ENCODE results near the gene SMIM24.

Gene SMIM24

GRCh38 chr19:3470500-3471128, 9.7 kb downstream of the SMIM24 start:
- ChIA-PET CTCF (interaction anchor here (0.8 to 2.5 kb wide), 19 partner anchors 9 to 210 kb away, joined by 3 to 20 read pairs (median 4); no protein-coding TSS in a partner anchor), POLR2A (interaction anchor here (0.7 kb wide), 1 partner anchor 9 kb away, joined by 3 read pairs; no protein-coding TSS in a partner anchor)
- DNase-seq (ENCODE audit: extremely low spot score) = no peak
- TF ChIP-seq CTCF (IDR thresholded peaks at IDR 0.05; ENCODE audit: control extremely low read depth, extremely low read depth, low read depth, missing control alignments) = no peak

- CTCF ChIA-PET = interaction anchor here (0.8 to 2.5 kb wide), 15 partner anchors 15 to 209 kb away, joined by 3 to 20 read pairs (median 3); no protein-coding TSS in a partner anchor
- POLR2A ChIA-PET = interaction anchor here (0.6 kb wide), 1 partner anchor 1152 kb away, joined by 3 read pairs; no protein-coding TSS in a partner anchor
- no peak for TF ChIP-seq CTCF (IDR thresholded peaks at IDR 0.05; ENCODE audit: control extremely low read depth, extremely low read depth, low read depth, missing control alignments)
- DNase-seq (ENCODE audit: extremely low spot score) = no peak
Observed at GRCh38 chr19:3469638-3470499, 10.5 kb downstream of the SMIM24 start.

- POLR2A ChIA-PET = no interaction called here
Observed at GRCh38 chr19:3468211-3468610, 12.1 kb downstream of the SMIM24 start.

GRCh38 chr19:3467437-3468198, 12.7 kb downstream of the SMIM24 start:
- CTCF ChIA-PET = interaction anchor here (0.6 kb wide), 1 partner anchor 150 kb away, joined by 3 read pairs; no protein-coding TSS in a partner anchor
- no peak for TF ChIP-seq CTCF (IDR thresholded peaks at IDR 0.05; ENCODE audit: control extremely low read depth, extremely low read depth, low read depth, missing control alignments)

More at GRCh38 chr19:3468211-3468610, 12.1 kb downstream of the SMIM24 start:
- no peak for TF ChIP-seq CTCF (IDR thresholded peaks at IDR 0.05; ENCODE audit: control extremely low read depth, extremely low read depth, low read depth, missing control alignments)
- CTCF ChIA-PET = interaction anchor here (0.6 kb wide), 1 partner anchor 151 kb away, joined by 3 read pairs; no protein-coding TSS in a partner anchor
- DNase-seq (ENCODE audit: extremely low spot score) = no peak

GRCh38 chr19:3466635-3467034, 13.7 kb downstream of the SMIM24 start:
- POLR2A ChIA-PET = interaction anchor here (0.5 to 0.6 kb wide), 2 partner anchors 17 to 36 kb away, joined by 3 to 6 read pairs; no protein-coding TSS in a partner anchor
- no peak for DNase-seq (ENCODE audit: extremely low spot score)
- CTCF ChIA-PET = interaction anchor here (1.0 kb wide), 1 partner anchor 37 kb away, joined by 3 read pairs; no protein-coding TSS in a partner anchor
- TF ChIP-seq CTCF (IDR thresholded peaks at IDR 0.05; ENCODE audit: control extremely low read depth, extremely low read depth, low read depth, missing control alignments) = no peak

More at GRCh38 chr19:3467437-3468198, 12.7 kb downstream of the SMIM24 start:
- no peak for DNase-seq (ENCODE audit: extremely low spot score)
- POLR2A ChIA-PET = no interaction called here

GRCh38 chr19:3465552-3465951, 14.8 kb downstream of the SMIM24 start:
- POLR2A ChIA-PET = no interaction called here

More at GRCh38 chr19:3465552-3465951, 14.8 kb downstream of the SMIM24 start:
- no peak for TF ChIP-seq CTCF (IDR thresholded peaks at IDR 0.05; ENCODE audit: control extremely low read depth, extremely low read depth, low read depth, missing control alignments)
- CTCF ChIA-PET = no interaction called here
- DNase-seq (ENCODE audit: extremely low spot score) = no peak
